MCF 10A (cell line): ENCODE measurements around the gene CXCL17. TPM values are rescaled to one million over a fixed set of nuclear protein-coding genes. Genes with fewer than 3 reads are reported as not detected.

ENCODE experiments used
- BruUV-seq: library from RNA; stranded (reverse); fragments of 400-500 nt; replicated peaks from 2 replicates; lab custom pipeline; 2021; lab: Mats Ljungman, UMichigan
- CTCF ChIA-PET: fragments of 300-600 bp; sonication (Branson Sonifier 250); formaldehyde crosslinking; extraction: SDS; loops from one replicate; lab custom pipeline; 2021; ENCODE audit warnings: antibody characterized with exemption, inconsistent platforms; lab: Yijun Ruan, JAX
- POLR2A ChIA-PET: fragments of 300-600, 350-650 bp; sonication (Branson Sonifier 250); formaldehyde crosslinking; extraction: SDS; loops from one replicate; lab custom pipeline; 2020; ENCODE audit warnings: antibody characterized with exemption, inconsistent platforms; lab: Yijun Ruan, JAX
- DNase-seq: peaks from one replicate; pipeline ENCODE4 v3.0.0-alpha.2; 2018; ENCODE audit not compliant: unreplicated experiment
- H3K27ac Mint-ChIP-seq: one replicate; pipeline ENCODE4 v1.8.0; 2022; ENCODE audit warnings: mild to moderate bottlenecking, low read depth, mixed read lengths; ENCODE audit not compliant: unreplicated experiment
- H3K27me3 Mint-ChIP-seq: one replicate; pipeline ENCODE4 v1.8.0; 2022; ENCODE audit warnings: mixed read lengths; ENCODE audit not compliant: insufficient read depth, unreplicated experiment
- H3K36me3 Mint-ChIP-seq: one replicate; pipeline ENCODE4 v1.8.0; 2022; ENCODE audit warnings: mild to moderate bottlenecking, moderate library complexity, mixed read lengths; ENCODE audit not compliant: insufficient read depth, unreplicated experiment
- H3K4me1 Mint-ChIP-seq: one replicate; pipeline ENCODE4 v1.8.0; 2022; ENCODE audit warnings: mixed read lengths; ENCODE audit not compliant: insufficient read depth, unreplicated experiment
- H3K4me3 Mint-ChIP-seq: one replicate; pipeline ENCODE4 v1.8.0; 2022; ENCODE audit warnings: mild to moderate bottlenecking, moderate library complexity, mixed read lengths; ENCODE audit not compliant: unreplicated experiment
- H3K9me3 Mint-ChIP-seq: one replicate; pipeline ENCODE4 v1.8.0; 2022; ENCODE audit warnings: mixed read lengths; ENCODE audit not compliant: unreplicated experiment
- CTCF ChIP-seq: fragments of 200-600 bp; IDR thresholded peaks from one replicate; pipeline ENCODE4 v1.8.0; 2022; ENCODE audit warnings: antibody characterized with exemption, mild to moderate bottlenecking; ENCODE audit not compliant: unreplicated experiment
- intact Hi-C: fragments of 100-400 bp; cut with micrococcal nuclease; formaldehyde crosslinking; loops from 2 replicates; pipeline ENCODE4 v1.14.1; 2022
- total RNA-seq: library from RNA; stranded (reverse); gene quantifications from 2 replicates; pipeline ENCODE4 v1.2.3, GENCODE V29; 2022

CXCL17 gene
- total RNA-seq, 1 experiment from 2014 or later = not detected

DNA sequence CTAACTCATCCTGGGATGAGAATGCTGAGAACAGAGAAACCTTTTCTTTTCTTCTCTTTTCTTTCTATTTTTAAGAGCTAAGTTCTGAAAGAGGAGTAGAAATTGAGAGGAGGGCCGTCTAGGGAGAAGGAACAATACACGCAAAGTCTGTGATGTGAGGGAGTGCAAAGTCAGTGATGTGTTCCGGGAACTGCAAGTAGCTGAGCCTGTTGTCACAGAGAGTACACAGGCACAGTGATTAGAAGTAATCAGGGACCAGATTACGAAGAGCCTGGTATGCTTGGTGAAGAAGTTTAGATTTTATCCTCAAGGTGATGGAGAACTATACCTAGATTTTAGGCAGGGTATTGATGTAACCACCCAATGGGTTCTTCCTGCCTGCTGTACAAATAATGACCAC, 32.0 kb upstream of the CXCL17 start:
- intact Hi-C loops = no loop called here
- Mint-ChIP-seq H3K27ac (no peak overlapping the region), H3K4me3 (no peak overlapping the region), H3K9me3 (no peaks in the 10 kb centered on the region), H3K4me1 (no peaks in the 10 kb centered on the region), H3K27me3 (peaks cover 13% of the 10 kb centered on the region), H3K36me3 (no peaks in the 10 kb centered on the region)
- no peak for TF ChIP-seq CTCF
- POLR2A ChIA-PET = no interaction called here
- CTCF ChIA-PET = interaction anchor here (0.7 to 7.3 kb wide), 4 partner anchors 25 to 122 kb away, joined by 3 to 35 read pairs (median 4); no protein-coding TSS in a partner anchor
- DNase-seq = no peak
- BruUV-seq = no TSS peak

DNA sequence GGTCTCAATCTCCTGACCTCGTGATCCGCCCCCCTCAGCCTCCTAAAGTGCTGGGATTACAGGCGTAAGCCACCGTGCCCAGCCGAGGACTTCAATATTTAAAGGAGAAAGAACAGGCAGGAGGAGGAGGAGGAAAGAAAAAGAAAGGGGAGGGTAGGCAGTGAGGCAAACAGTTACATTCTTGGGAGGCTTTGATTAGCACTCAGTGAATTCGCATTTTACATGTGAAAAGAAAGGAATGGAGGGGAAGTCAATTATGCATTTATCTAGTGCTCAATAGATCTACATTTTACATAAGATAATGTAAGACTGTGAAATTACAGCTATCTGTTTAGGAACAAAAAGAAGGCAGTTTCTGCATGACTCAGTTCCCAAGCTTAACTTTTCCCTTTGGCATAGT, 30.9 kb upstream of the CXCL17 start:
- H3K36me3 Mint-ChIP-seq = no peaks in the 10 kb centered on the region
- intact Hi-C loops = no loop called here
- BruUV-seq = no TSS peak
- TF ChIP-seq CTCF = no peak
- peaks cover 13% of the 10 kb centered on the region for H3K27me3 Mint-ChIP-seq
- CTCF ChIA-PET = interaction anchor here (0.6 to 7.3 kb wide), 4 partner anchors 18 to 89 kb away, joined by 3 to 35 read pairs (median 3); no protein-coding TSS in a partner anchor
- POLR2A ChIA-PET = no interaction called here
- H3K4me1 Mint-ChIP-seq = no peaks in the 10 kb centered on the region
- H3K9me3 Mint-ChIP-seq = no peaks in the 10 kb centered on the region
- no peak overlapping the region for H3K4me3 Mint-ChIP-seq
- H3K27ac Mint-ChIP-seq = no peak overlapping the region
- no peak for DNase-seq

DNA sequence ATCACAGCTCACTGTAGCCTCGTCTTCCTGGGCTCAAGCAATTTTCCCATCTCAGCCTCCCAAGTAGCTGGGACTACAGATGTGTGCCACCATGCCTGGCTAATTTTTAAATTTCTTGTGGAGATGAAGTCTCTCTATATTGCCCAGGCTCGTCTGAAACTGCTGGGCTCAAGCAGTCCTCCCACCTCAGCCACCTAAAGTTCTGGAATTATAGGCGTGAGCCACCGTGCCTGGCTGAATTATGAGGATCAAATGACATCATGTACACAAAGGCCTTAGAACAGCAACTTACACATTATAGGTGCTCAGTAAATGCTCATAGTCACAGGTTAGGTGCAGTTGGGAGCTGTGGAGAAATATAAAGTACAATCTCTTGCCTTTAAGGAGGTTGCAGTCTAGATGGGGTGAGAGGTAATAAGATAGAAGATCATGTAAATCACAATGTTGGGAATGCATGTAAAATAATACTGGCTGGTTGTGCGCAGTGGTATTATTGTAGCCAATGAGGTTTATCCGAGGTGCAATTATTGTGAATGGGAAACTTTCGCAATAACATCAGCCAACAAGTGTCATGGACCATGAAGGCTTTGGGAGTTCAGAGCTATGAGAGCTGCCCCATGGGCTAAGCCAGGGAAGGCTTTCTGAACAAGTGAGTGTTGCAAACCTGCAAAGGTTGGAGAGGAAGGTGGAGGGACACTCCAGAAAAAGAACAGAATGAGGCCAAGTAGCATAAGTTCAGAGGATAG, 29.8 kb upstream of the CXCL17 start:
- no peak overlapping the region for H3K27ac Mint-ChIP-seq
- H3K9me3 Mint-ChIP-seq = no peaks in the 10 kb centered on the region
- no peak overlapping the region for H3K4me3 Mint-ChIP-seq
- TF ChIP-seq CTCF = no peak
- no TSS peak for BruUV-seq
- intact Hi-C loops = no loop called here
- peaks cover 5% of the 10 kb centered on the region for H3K4me1 Mint-ChIP-seq
- ChIA-PET POLR2A (no interaction called here), CTCF (interaction anchor here (0.9 to 7.3 kb wide), 4 partner anchors 22 to 101 kb away, joined by 3 to 35 read pairs (median 3); no protein-coding TSS in a partner anchor)
- H3K27me3 Mint-ChIP-seq = peaks cover 13% of the 10 kb centered on the region
- H3K36me3 Mint-ChIP-seq = no peaks in the 10 kb centered on the region
- DNase-seq = no peak

GRCh38 chr19:42471554-42472249, 29.0 kb upstream of the CXCL17 start:
- TF ChIP-seq CTCF = no peak
- Mint-ChIP-seq H3K27ac (no peak overlapping the region), H3K27me3 (peaks cover 13% of the 10 kb centered on the region), H3K36me3 (no peaks in the 10 kb centered on the region), H3K4me1 (peaks cover 5% of the 10 kb centered on the region), H3K4me3 (no peak overlapping the region), H3K9me3 (no peaks in the 10 kb centered on the region)
- intact Hi-C loops = no loop called here
- ChIA-PET POLR2A (no interaction called here), CTCF (interaction anchor here (0.9 to 7.3 kb wide), 4 partner anchors 21 to 102 kb away, joined by 3 to 35 read pairs (median 4); no protein-coding TSS in a partner anchor)
- DNase-seq = peak; percentile 68
- BruUV-seq = no TSS peak
